GM12878 (cell line): ENCODE measurements around the gene ZDHHC14. TPM values are rescaled to one million over a fixed set of nuclear protein-coding genes. Genes with fewer than 3 reads are reported as not detected.

ENCODE experiments used
- CREB1 ChIP-seq: IDR thresholded peaks from 2 replicates; pipeline ENCODE4 v1.6.1; 2012; ENCODE audit warnings: low read depth, mild to moderate bottlenecking, inconsistent platforms
- CUX1 ChIP-seq: IDR thresholded peaks from 2 replicates; pipeline ENCODE4 v1.6.1; 2012; ENCODE audit warnings: improper control_type of control experiment, low read depth, low read length; ENCODE audit not compliant: insufficient replicate concordance
- EZH2 ChIP-seq: IDR thresholded peaks from 2 replicates; pipeline ENCODE4 v1.6.1; 2012; ENCODE audit warnings: low read depth, mild to moderate bottlenecking, control low read depth, inconsistent platforms, low read length, borderline replicate concordance; ENCODE audit not compliant: control insufficient read depth
- FOXM1 ChIP-seq: IDR thresholded peaks from 2 replicates; pipeline ENCODE4 v1.6.1; 2012; ENCODE audit warnings: low read depth, mild to moderate bottlenecking, inconsistent platforms, low read length, moderate library complexity
- IKZF2 ChIP-seq, 2 experiments: fragments of 450-650 bp; IDR thresholded peaks; 2 replicates each; pipeline ENCODE4 v1.6.1; 2017; ENCODE audit warnings: mild to moderate bottlenecking in 2 of 2, moderate library complexity in 2 of 2
- SIX5 ChIP-seq: IDR thresholded peaks from 2 replicates; pipeline ENCODE4 v1.6.1; 2011; ENCODE audit warnings: mild to moderate bottlenecking, low read depth, low read length, moderate library complexity; ENCODE audit not compliant: severe bottlenecking
- SP1 ChIP-seq: IDR thresholded peaks from one replicate; pipeline ENCODE4 v1.6.1; 2011; ENCODE audit warnings: low read depth, low read length
- ZNF592 ChIP-seq: fragments of 450-650 bp; IDR thresholded peaks from 2 replicates; pipeline ENCODE4 v1.6.1; 2017; ENCODE audit warnings: mild to moderate bottlenecking, moderate library complexity
- polyA plus RNA-seq, 11 experiments: library from polyadenylated mRNA; depleted of rRNA in 4 of 11; unstranded in 6 of 11; stranded (reverse) in 5 of 11; fragments of >200 nt; fragmentation: Nextera tagmentation in 4 of 11; fragmentation: Illumina TruSeq in 1 of 11; extraction: Ambion mirVana in 4 of 11; extraction: Trizol in 1 of 11; gene quantifications; 1 replicate in 1 of 11; 2 replicates in 10 of 11; pipeline versions ENCODE4 v1.2.1 to v1.2.3, GENCODE V29; 2011 to 2016; ENCODE audit warnings: inconsistent platforms in 2 of 11, missing spikeins in 2 of 11, low read depth in 1 of 11
- total RNA-seq, 4 experiments: library from RNA; depleted of rRNA in 3 of 4; stranded (reverse); fragments of >200 nt in 3 of 4; fragmentation: Illumina TruSeq in 1 of 4; extraction: Trizol in 1 of 4; gene quantifications; 2 replicates each; pipeline versions ENCODE4 v1.2.1 to v1.2.3, GENCODE V29; 2013 to 2021

Gene ZDHHC14
- total and polyA plus RNA-seq, 10 of the 15 experiments (the other 5 are each of a cell fraction or from before 2014, with no cell fraction given), result 0.15 to 16.0 (median 0.76) TPM; not detected in 1

- no peak for TF ChIP-seq CUX1
- TF ChIP-seq ZNF592, result no peak
- no peak for TF ChIP-seq CREB1
- TF ChIP-seq IKZF2 (IDR thresholded peaks at IDR 0.05), result no peak
- no peak for TF ChIP-seq SIX5
- TF ChIP-seq SP1, result no peak
- no peak for TF ChIP-seq FOXM1
- no peak for TF ChIP-seq EZH2
These were observed 314.5 kb downstream of the ZDHHC14 start (continued) for GRCh38 chr6:157695301-157696040.
